Testis (tissue), 2 donors: Measurements from ENCODE around the gene HOXC9.

ENCODE experiments used
- POLR2A ChIP-seq: fragments of 450-650 bp; IDR thresholded peaks from one replicate; pipeline ENCODE4 v1.6.1; 2017; ENCODE audit warnings: antibody characterized with exemption, mild to moderate bottlenecking, moderate library complexity
- TF ChIP-seq, protein P1 (sequence below), 3 experiments: fragments of 450-650 bp in 2 of 3; fragments of 200-600 bp in 1 of 3; sonication (generic) in 1 of 3; IDR thresholded peaks; one replicate each; pipeline ENCODE4 v1.5.1; 2016 to 2019; ENCODE audit warnings: antibody characterized with exemption in 3 of 3, mild to moderate bottlenecking in 2 of 3, moderate library complexity in 1 of 3

DNA sequence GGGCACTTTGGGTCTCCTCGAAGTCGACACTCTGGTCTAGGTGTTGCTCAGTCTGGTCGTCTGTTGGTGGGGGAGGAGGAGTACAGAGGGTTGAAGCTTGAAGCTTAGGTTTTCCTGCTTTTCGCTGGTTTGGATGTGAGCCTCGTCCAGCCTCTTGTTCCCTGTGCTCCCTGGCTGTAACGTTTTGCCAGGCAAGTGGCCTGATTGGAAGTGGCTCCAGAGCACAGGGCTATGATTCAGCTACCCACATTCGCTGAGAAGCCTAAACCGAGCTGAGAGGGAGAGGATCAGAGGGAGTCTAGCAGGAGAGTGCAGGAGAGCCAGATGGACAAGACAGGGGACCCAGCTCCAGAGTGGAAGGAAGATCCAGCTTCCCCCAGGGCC lies 8.9 kb upstream of the HOXC9 start:
- TF ChIP-seq, protein P1, sequence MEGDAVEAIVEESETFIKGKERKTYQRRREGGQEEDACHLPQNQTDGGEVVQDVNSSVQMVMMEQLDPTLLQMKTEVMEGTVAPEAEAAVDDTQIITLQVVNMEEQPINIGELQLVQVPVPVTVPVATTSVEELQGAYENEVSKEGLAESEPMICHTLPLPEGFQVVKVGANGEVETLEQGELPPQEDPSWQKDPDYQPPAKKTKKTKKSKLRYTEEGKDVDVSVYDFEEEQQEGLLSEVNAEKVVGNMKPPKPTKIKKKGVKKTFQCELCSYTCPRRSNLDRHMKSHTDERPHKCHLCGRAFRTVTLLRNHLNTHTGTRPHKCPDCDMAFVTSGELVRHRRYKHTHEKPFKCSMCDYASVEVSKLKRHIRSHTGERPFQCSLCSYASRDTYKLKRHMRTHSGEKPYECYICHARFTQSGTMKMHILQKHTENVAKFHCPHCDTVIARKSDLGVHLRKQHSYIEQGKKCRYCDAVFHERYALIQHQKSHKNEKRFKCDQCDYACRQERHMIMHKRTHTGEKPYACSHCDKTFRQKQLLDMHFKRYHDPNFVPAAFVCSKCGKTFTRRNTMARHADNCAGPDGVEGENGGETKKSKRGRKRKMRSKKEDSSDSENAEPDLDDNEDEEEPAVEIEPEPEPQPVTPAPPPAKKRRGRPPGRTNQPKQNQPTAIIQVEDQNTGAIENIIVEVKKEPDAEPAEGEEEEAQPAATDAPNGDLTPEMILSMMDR (IDR thresholded peaks at IDR 0.05): no peak
- TF ChIP-seq POLR2A: no peak
